ENCODE measurements around the gene AK8.

The AK8 gene

DNA sequence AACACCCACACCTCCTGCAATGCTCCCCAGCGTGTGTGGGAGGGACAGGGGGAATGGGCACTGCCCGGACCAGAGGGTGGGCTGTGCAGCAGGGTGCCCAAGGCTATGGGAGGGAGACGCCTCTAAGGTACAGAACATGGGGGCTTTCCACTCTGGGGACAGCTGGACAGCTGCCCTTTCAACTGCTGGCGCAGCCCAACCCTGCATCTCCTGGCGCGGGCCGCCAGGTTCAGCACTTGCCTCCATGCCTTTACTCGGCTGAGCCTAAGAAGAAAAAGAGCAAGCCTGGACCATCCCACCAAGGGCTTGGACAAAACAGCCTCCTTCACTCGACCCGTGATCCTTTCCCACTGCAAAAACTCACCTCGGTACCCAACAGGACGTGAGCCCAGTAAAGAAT, 15.0 kb downstream of the AK8 start:
- no peak overlapping the region for H3K4me2 ChIP-seq (ENCODE audit: low read length)
- no peaks in the 10 kb centered on the region for H3K36me3 ChIP-seq (ENCODE audit: insufficient read depth, low read length)
- TF ChIP-seq EZH2 (IDR thresholded peaks at IDR 0.05; ENCODE audit: borderline replicate concordance, low read length): no peak
- TF ChIP-seq, protein P1, sequence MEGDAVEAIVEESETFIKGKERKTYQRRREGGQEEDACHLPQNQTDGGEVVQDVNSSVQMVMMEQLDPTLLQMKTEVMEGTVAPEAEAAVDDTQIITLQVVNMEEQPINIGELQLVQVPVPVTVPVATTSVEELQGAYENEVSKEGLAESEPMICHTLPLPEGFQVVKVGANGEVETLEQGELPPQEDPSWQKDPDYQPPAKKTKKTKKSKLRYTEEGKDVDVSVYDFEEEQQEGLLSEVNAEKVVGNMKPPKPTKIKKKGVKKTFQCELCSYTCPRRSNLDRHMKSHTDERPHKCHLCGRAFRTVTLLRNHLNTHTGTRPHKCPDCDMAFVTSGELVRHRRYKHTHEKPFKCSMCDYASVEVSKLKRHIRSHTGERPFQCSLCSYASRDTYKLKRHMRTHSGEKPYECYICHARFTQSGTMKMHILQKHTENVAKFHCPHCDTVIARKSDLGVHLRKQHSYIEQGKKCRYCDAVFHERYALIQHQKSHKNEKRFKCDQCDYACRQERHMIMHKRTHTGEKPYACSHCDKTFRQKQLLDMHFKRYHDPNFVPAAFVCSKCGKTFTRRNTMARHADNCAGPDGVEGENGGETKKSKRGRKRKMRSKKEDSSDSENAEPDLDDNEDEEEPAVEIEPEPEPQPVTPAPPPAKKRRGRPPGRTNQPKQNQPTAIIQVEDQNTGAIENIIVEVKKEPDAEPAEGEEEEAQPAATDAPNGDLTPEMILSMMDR (IDR thresholded peaks at IDR 0.05; ENCODE audit: low read length): no peak
- H3K79me2 ChIP-seq (ENCODE audit: insufficient read depth, low read length): no peaks in the 10 kb centered on the region
- no peak overlapping the region for H3K27ac ChIP-seq (ENCODE audit: low read depth, low read length, poor library complexity, severe bottlenecking)
- no peaks in the 10 kb centered on the region; the same call in 1 of the 2 replicates for H3K27me3 ChIP-seq (ENCODE audit: insufficient read depth, low read length)
- no peak overlapping the region for H2AFZ ChIP-seq (ENCODE audit: low read length)
- H4K20me1 ChIP-seq (ENCODE audit: insufficient read depth, low read length): no peaks in the 10 kb centered on the region
- H3K9me3 ChIP-seq (ENCODE audit: low read length): no peaks in the 10 kb centered on the region
- H3F3A ChIP-seq (ENCODE audit: insufficient read depth, low read length): no peaks in the 10 kb centered on the region
- no peak overlapping the region for H3K9ac ChIP-seq (ENCODE audit: low read length)
- H3K4me3 ChIP-seq (ENCODE audit: low read depth, low read length, poor library complexity, severe bottlenecking): no peak overlapping the region
- no peaks in the 10 kb centered on the region for H3K4me1 ChIP-seq (ENCODE audit: insufficient read depth, low read length, severe bottlenecking)
- no peaks in the 10 kb centered on the region for H3K9me2 ChIP-seq (ENCODE audit: low read depth, low read length)

DNA sequence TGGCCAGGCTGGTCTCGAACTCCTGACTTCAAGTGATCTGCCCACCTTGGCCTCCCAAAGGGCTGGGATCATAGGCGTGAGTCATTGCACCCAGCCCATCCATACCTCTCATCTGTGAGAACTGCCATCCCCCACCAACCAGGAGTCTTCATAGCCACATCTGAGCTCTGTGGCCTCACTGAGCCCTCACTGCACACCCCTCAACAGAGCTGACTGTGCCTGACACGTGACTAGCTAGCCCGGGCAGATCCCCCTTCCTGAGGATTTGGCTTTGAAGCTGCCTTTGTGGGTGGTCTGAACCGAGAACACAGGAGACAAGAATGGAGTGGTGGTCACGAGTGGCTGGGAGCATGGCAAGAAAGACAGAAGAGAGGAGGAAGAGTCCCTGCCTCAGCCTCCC, 15.6 kb downstream of the AK8 start:
- Histone ChIP-seq H3K27me3 (ENCODE audit: insufficient read depth, low read length) (no peaks in the 10 kb centered on the region; the same call in 1 of the 2 replicates), H3K9me3 (ENCODE audit: low read length) (no peaks in the 10 kb centered on the region), H3K27ac (ENCODE audit: low read depth, low read length, poor library complexity, severe bottlenecking) (no peak overlapping the region), H3F3A (ENCODE audit: insufficient read depth, low read length) (no peaks in the 10 kb centered on the region), H4K20me1 (ENCODE audit: insufficient read depth, low read length) (no peaks in the 10 kb centered on the region), H3K9ac (ENCODE audit: low read length) (no peak overlapping the region), H2AFZ (ENCODE audit: low read length) (no peak overlapping the region), H3K36me3 (ENCODE audit: insufficient read depth, low read length) (no peaks in the 10 kb centered on the region), H3K79me2 (ENCODE audit: insufficient read depth, low read length) (no peaks in the 10 kb centered on the region), H3K4me3 (ENCODE audit: low read depth, low read length, poor library complexity, severe bottlenecking) (no peak overlapping the region), H3K4me1 (ENCODE audit: insufficient read depth, low read length, severe bottlenecking) (no peaks in the 10 kb centered on the region), H3K9me2 (ENCODE audit: low read depth, low read length) (no peaks in the 10 kb centered on the region), H3K4me2 (ENCODE audit: low read length) (no peak overlapping the region)
- TF ChIP-seq EZH2 (IDR thresholded peaks at IDR 0.05; ENCODE audit: borderline replicate concordance, low read length): no peak
- TF ChIP-seq, protein P1 (IDR thresholded peaks at IDR 0.05; ENCODE audit: low read length): no peak

- no peak overlapping the region for H3K9ac ChIP-seq (ENCODE audit: low read length)
- H3F3A ChIP-seq (ENCODE audit: insufficient read depth, low read length): no peaks in the 10 kb centered on the region
- H3K4me1 ChIP-seq (ENCODE audit: insufficient read depth, low read length, severe bottlenecking): no peaks in the 10 kb centered on the region
- no peak overlapping the region for H3K4me2 ChIP-seq (ENCODE audit: low read length)
- no peak overlapping the region for H2AFZ ChIP-seq (ENCODE audit: low read length)
- no peak overlapping the region for H3K27ac ChIP-seq (ENCODE audit: low read depth, low read length, poor library complexity, severe bottlenecking)
- no peaks in the 10 kb centered on the region for H3K9me3 ChIP-seq (ENCODE audit: low read length)
- H4K20me1 ChIP-seq (ENCODE audit: insufficient read depth, low read length): no peaks in the 10 kb centered on the region
- H3K79me2 ChIP-seq (ENCODE audit: insufficient read depth, low read length): no peaks in the 10 kb centered on the region
- no peaks in the 10 kb centered on the region; the same call in 1 of the 2 replicates for H3K27me3 ChIP-seq (ENCODE audit: insufficient read depth, low read length)
- no peaks in the 10 kb centered on the region for H3K9me2 ChIP-seq (ENCODE audit: low read depth, low read length)
- TF ChIP-seq EZH2 (IDR thresholded peaks at IDR 0.05; ENCODE audit: borderline replicate concordance, low read length): no peak
- TF ChIP-seq, protein P1 (IDR thresholded peaks at IDR 0.05; ENCODE audit: low read length): no peak
- H3K36me3 ChIP-seq (ENCODE audit: insufficient read depth, low read length): no peaks in the 10 kb centered on the region
- no peak overlapping the region for H3K4me3 ChIP-seq (ENCODE audit: low read depth, low read length, poor library complexity, severe bottlenecking)
Observed at GRCh38 chr9:132861666-132862065, 16.4 kb downstream of the AK8 start.

All from OCI-LY1 (cell line).